Body of pancreas (tissue), 4 donors: ENCODE results near the gene DEDD2. TPM values are rescaled to one million over a fixed set of nuclear protein-coding genes. Genes with fewer than 3 reads are reported as not detected.

Source experiments
- ATAC-seq: fragments of 150-250 bp; one replicate; pipeline ENCODE4 v1.9.1; 2016
- DNase-seq, 4 donors: peaks; one replicate each; pipeline ENCODE4 v3.0.0-alpha.2; 2019
- H3K27ac ChIP-seq, 4 donors: fragments of 200-600 bp; sonication (generic); 1 replicate in 3 of 4; 2 replicates in 1 of 4; pipeline versions ENCODE4 v1.5.1 to v1.6.1; 2016 to 2019; ENCODE audit warnings: mild to moderate bottlenecking in 1 of 4, mixed read lengths in 1 of 4, moderate library complexity in 1 of 4
- H3K27me3 ChIP-seq, 2 donors: fragments of 200-600 bp; sonication (generic); one replicate each; pipeline ENCODE4 v1.6.0; 2016; ENCODE audit warnings: mild to moderate bottlenecking in 1 of 2
- H3K36me3 ChIP-seq, 2 donors: fragments of 200-600 bp; sonication (generic); replicated peaks in 1 of 2; 2 replicates each; pipeline ENCODE4 v1.5.1; 2016; ENCODE audit warnings: low read depth in 2 of 2; ENCODE audit not compliant: insufficient read depth in 1 of 2
- H3K4me1 ChIP-seq: fragments of 200-600 bp; sonication (generic); one replicate; pipeline ENCODE4 v1.6.0; 2016
- H3K4me3 ChIP-seq, 2 donors: fragments of 200-600 bp; sonication (generic); 1 replicate in 1 of 2; 2 replicates in 1 of 2; pipeline ENCODE4 v1.5.1; 2016 to 2019
- H3K9me3 ChIP-seq, 3 donors: fragments of 200-600 bp; sonication (generic); 1 replicate in 2 of 3; 2 replicates in 1 of 3; pipeline ENCODE4 v1.5.1; 2016
- CTCF ChIP-seq, 7 experiments: fragments of 450-650 bp in 4 of 7; fragments of 200-600 bp in 3 of 7; sonication (generic) in 3 of 7; IDR thresholded peaks; one replicate each; pipeline ENCODE4 v1.5.1; 2016 to 2019; ENCODE audit warnings: antibody characterized with exemption in 7 of 7
- POLR2A ChIP-seq, 3 donors: fragments of 450-650 bp; IDR thresholded peaks; one replicate each; pipeline ENCODE4 v1.6.1; 2016; ENCODE audit warnings: antibody characterized with exemption in 3 of 3, mild to moderate bottlenecking in 2 of 3
- WGBS, 2 donors: methylation state at CpG; one replicate each; pipeline ENCODE4 v1.1.5; 2017; 5-methylcytosine and 5-hydroxymethylcytosine counted together
- intact Hi-C: fragments of 100-400 bp; cut with DNase I; formaldehyde crosslinking; loops from one replicate; pipeline ENCODE4 v1.15.1; 2023
- total RNA-seq, 2 donors: library from RNA; depleted of rRNA; stranded (reverse); fragments of >200 nt; gene quantifications; one replicate each; pipeline ENCODE4 v1.1.0, GENCODE V29; 2016

DEDD2 gene
- total RNA-seq, 2 donors from 2014 or later = 34.8 to 44.2 TPM

DNA sequence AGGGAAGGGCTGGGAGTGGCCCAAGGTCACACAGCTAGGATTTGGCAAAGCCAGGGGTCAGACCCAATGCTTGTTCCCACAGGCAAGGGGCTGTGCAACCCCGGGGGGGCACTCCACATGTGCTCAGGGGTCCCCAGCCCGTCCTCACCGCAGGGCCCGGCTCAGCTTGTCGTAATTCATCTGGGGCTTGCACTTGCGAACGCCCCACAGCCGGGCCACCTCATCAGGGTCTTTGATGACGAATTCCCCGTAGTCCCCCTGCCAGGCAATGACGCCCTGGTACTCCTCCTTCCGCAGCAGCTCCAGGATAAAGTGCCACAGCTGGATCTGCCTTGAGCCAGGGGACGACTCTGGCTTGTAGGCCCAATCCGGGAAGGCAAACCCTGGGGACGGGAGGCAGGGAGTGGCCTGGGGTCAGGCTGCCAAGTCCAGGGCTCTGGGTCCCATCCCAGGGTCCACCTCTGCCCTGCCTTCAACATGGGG, 32.7 kb upstream of the DEDD2 start:
- intact Hi-C loops = no loop called here
- Histone ChIP-seq H3K4me3 (no peak overlapping the region), H3K4me1 (peaks cover 48% of the 10 kb centered on the region), H3K27ac (peak overlapping the region; percentile 45 to 98 (median 96)), H3K27me3 (no peaks in the 10 kb centered on the region), H3K36me3 (peaks cover 0 to 9% of the 10 kb centered on the region in 2 donors), H3K9me3 (no peaks in the 10 kb centered on the region)
- no peak for TF ChIP-seq POLR2A (IDR thresholded peaks at IDR 0.05)
- TF ChIP-seq CTCF (IDR thresholded peaks at IDR 0.05) = no peak
- no peak for ATAC-seq
- WGBS, 2 donors = 62 to 85% methylated on average over 4 to 11 of the region's 15 CpGs
- DNase-seq = no peak

GRCh38 chr19:42249769-42250168, 32.3 kb upstream of the DEDD2 start:
- no peak for ATAC-seq
- WGBS, 2 donors = 68 to 96% methylated on average over 6 of the region's 6 CpGs
- DNase-seq = no peak
- no peak overlapping the region for H3K4me3 ChIP-seq
- TF ChIP-seq CTCF (IDR thresholded peaks at IDR 0.05) (no peak), POLR2A (IDR thresholded peaks at IDR 0.05) (no peak)
- no peaks in the 10 kb centered on the region for H3K9me3 ChIP-seq
- peaks cover 0 to 9% of the 10 kb centered on the region in 2 donors for H3K36me3 ChIP-seq
- peak overlapping the region in 1 of 4 donors; percentile 98 for H3K27ac ChIP-seq
- no peaks in the 10 kb centered on the region for H3K27me3 ChIP-seq
- peaks cover 52% of the 10 kb centered on the region for H3K4me1 ChIP-seq
- intact Hi-C loops = loop anchor here (5.0 kb wide), 1 partner anchor 43 kb away; no protein-coding TSS in a partner anchor

DNA sequence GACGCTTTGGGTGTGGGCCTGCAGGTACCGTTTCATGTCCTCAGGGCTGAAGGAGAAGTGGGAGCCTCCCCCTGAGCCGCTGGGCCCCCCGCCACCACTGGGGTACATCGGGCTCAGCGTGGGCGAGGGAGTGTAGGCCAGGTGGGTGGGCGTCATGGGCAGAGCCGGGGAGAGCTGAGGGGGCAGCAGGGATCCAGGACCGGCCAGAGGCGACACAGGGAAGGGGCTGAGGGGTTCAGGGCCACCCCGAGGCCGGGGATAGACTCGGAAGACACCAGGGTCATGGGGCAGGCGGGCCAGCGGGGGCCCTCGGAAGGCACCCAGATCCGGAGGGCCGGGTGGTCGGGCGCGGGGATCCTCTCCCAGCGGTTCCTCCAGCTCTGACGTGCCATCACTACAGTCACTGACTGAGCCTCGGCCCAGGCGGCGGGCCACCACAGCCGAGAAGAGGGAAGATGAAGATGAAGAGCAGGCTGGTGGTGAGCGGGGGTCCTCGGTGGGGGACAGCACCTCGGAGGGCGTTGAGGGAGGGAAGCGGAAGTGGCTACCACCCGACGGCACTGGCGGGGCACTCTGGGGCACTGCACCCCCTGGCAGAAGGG, 31.8 kb upstream of the DEDD2 start:
- peak overlapping the region in 1 of 4 donors; percentile 98 for H3K27ac ChIP-seq
- no peak for TF ChIP-seq CTCF (IDR thresholded peaks at IDR 0.05)
- TF ChIP-seq POLR2A (IDR thresholded peaks at IDR 0.05) = no peak
- DNase-seq (no peak), ATAC-seq (no peak)
- no peaks in the 10 kb centered on the region for H3K9me3 ChIP-seq
- peaks cover 52% of the 10 kb centered on the region for H3K4me1 ChIP-seq
- WGBS, 2 donors = 87 to 88% methylated on average over 34 to 35 of the region's 36 CpGs
- H3K36me3 ChIP-seq = peaks cover 0 to 9% of the 10 kb centered on the region in 2 donors
- H3K4me3 ChIP-seq = no peak overlapping the region
- H3K27me3 ChIP-seq = no peaks in the 10 kb centered on the region
- intact Hi-C loops = loop anchor here (5.0 kb wide), 1 partner anchor 43 kb away; no protein-coding TSS in a partner anchor

DNA sequence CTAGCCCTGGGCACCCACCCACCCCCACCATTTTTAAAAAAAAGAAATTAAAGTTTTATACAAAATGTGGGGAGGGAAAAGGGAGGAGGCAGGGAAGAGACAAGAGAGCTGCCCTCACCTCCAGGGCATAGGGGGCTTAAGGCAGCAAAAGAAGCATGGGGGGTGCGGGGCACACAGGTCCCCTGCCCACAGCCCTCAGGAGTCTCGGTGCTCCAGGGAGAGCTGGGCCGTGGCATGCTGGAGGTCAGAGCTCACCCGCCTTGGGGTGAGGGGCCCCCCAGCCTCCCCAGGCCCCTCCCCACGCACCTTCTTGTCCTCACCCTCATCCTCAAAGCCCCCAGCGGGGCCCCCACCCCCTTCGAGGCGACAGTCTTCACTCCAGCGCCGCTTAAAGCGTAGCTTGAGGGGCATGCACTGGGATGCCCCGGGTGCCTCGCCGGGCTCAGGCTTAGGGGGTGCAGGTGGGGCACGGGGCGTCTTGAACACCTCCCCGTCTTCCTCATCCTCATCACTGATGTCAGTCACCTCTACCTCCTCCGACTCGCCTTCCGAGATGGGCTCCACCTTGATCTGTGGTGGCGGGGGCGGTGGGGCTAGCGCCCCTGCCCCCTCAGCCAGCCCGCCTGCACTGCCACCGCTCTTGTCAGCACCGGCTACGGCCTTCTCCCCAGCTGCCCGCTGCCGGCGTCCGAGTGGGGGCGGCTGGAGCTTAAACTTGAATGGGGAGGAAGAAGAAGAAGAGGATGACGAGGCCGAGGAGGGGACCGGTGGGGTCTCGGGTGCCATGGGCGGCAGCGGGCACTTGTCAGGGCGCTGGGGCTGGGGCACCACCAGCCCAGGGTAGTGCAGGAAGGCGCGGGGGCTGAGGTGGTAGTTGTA, 31.0 kb upstream of the DEDD2 start:
- intact Hi-C loops = loop anchor here (5.0 kb wide), 1 partner anchor 44 kb away; no protein-coding TSS in a partner anchor
- DNase-seq (no peak), ATAC-seq (no peak)
- TF ChIP-seq POLR2A (IDR thresholded peaks at IDR 0.05) (no peak), CTCF (IDR thresholded peaks at IDR 0.05) (no peak)
- WGBS, 2 donors = 89 to 94% methylated on average over 33 to 39 of the region's 41 CpGs
- Histone ChIP-seq H3K9me3 (no peaks in the 10 kb centered on the region), H3K4me3 (no peak overlapping the region), H3K4me1 (peaks cover 59% of the 10 kb centered on the region), H3K27me3 (no peaks in the 10 kb centered on the region), H3K27ac (no peak overlapping the region), H3K36me3 (peaks cover 0 to 9% of the 10 kb centered on the region in 2 donors)
